LNCaP clone FGC (cell line): ENCODE results near the gene RNF213.

Experiments used
- DNase-seq: peaks from one replicate; pipeline ENCODE4 v3.0.0-alpha.2; 2011; ENCODE audit warnings: low read depth
- H3K4me3 ChIP-seq: 2 replicates; pipeline ENCODE4 v1.5.1; 2011; ENCODE audit warnings: mild to moderate bottlenecking, low read depth, low read length, control low read depth
- CTCF ChIP-seq: IDR thresholded peaks from 2 replicates; pipeline ENCODE4 v1.5.1; 2012; ENCODE audit warnings: mild to moderate bottlenecking; ENCODE audit not compliant: control insufficient read depth, insufficient read depth; ENCODE audit errors: extremely low read depth

The RNF213 gene

GRCh38 chr17:80260791-80261158, at the start of gene RNF213:
RNF213 (plus strand) TSS chr17:80260852; CDS start chr17:80263682, 2,830 bp downstream.
- no peak for TF ChIP-seq CTCF
- peak within 1 kb of the TSS; percentile 93 for H3K4me3 ChIP-seq
- DNase-seq: no peak

- TF ChIP-seq CTCF: no peak
- DNase-seq: no peak
- no peak overlapping the region for H3K4me3 ChIP-seq
Measured at GRCh38 chr17:80212109-80212508, 48.5 kb upstream of the RNF213 start.

- TF ChIP-seq CTCF: no peak
- no peak for DNase-seq
- H3K4me3 ChIP-seq: no peak overlapping the region
Measured at GRCh38 chr17:80212511-80212910, 48.1 kb upstream of the RNF213 start.

- H3K4me3 ChIP-seq: no peak overlapping the region
- DNase-seq: no peak
- no peak for TF ChIP-seq CTCF
Measured at GRCh38 chr17:80212962-80213642, 47.5 kb upstream of the RNF213 start.

GRCh38 chr17:80213643-80213975, 47.0 kb upstream of the RNF213 start:
- no peak overlapping the region for H3K4me3 ChIP-seq
- TF ChIP-seq CTCF: no peak
- DNase-seq: no peak

GRCh38 chr17:80214012-80214877, 46.4 kb upstream of the RNF213 start:
- H3K4me3 ChIP-seq: no peak overlapping the region
- TF ChIP-seq CTCF: no peak
- DNase-seq: no peak

GRCh38 chr17:80214878-80215210, 45.8 kb upstream of the RNF213 start:
- no peak for TF ChIP-seq CTCF
- H3K4me3 ChIP-seq: no peak overlapping the region
- DNase-seq: no peak
